ENCODE results near the gene TBC1D2B. TPM values are rescaled to one million over a fixed set of nuclear protein-coding genes. Genes with fewer than 3 reads are reported as not detected.
A peak's percentile ranks its signal among the peaks of the same experiment; 100 is the strongest.
"Not testable (repeated sequence)": the region's sequence is repeated elsewhere in the genome, so short reads cannot be mapped to it uniquely, and the experiment has no call there.

The TBC1D2B gene
- total and polyA plus RNA-seq, 11 donors: 5.1 to 45.2 (median 10.1) TPM

DNA sequence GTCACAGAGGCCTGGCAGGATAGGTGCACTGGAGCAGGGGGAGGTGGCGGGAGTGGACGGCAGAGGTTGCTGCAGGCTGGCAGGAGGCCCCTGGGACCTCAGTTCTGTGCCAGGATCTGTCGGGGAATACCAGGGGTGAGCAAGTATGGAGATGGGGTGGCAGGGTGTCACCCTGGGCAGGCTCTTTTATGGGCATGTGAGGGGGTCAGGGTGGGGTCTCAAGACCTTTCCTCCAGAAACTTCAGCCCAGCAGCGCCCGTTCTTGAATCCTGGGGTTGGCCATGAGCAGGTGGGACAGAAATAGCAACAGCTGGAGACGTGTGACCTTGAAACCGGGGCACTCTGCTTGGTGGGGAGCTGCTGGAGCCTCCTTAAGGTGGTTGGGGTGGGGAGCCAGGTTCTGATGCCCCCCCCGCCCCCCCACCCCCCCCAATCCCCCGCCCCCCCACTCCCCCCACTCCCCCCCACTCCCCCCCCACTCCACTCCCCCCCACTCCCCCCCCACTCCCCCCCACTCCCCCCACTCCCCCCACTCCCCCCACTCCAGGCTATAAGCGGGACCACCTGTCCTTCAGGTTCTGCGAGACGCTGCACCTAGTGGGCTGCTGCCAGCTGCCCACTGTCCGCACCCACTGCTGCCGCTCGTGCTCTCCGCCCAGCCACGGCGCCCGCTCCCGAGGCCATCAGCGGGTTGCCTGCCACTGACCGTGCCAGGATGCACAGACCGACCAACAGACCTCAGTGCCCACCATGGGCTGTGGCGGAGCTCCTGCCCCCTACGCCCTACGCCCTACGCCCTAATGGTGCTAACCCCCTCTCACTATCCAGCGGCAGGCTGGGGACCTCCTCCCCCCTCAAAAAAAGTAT, 84.9 kb downstream of the TBC1D2B start:
- H3K4me3 ChIP-seq: no peak overlapping the region
- DNase-seq (peak in 1 of 5 donors; percentile 61), ATAC-seq (peak in 2 of 4 donors; percentile 9 to 19)
- H3K27ac ChIP-seq: peak overlapping the region; percentile 16 to 95 (median 84)
- peaks cover 6 to 73% (median 54%) of the 10 kb centered on the region in 12 donors for H3K4me1 ChIP-seq
- intact Hi-C loops (cut with DNase I): loop anchor here in 1 of 10 donors (5.0 kb wide), 1 partner anchor 85 kb away; the partner anchor contains the start of gene TBC1D2B
- H3K9me3 ChIP-seq: no peaks in the 10 kb centered on the region
- no peak for TF ChIP-seq POLR2A (IDR thresholded peaks at IDR 0.05)
- TF ChIP-seq, protein P1, sequence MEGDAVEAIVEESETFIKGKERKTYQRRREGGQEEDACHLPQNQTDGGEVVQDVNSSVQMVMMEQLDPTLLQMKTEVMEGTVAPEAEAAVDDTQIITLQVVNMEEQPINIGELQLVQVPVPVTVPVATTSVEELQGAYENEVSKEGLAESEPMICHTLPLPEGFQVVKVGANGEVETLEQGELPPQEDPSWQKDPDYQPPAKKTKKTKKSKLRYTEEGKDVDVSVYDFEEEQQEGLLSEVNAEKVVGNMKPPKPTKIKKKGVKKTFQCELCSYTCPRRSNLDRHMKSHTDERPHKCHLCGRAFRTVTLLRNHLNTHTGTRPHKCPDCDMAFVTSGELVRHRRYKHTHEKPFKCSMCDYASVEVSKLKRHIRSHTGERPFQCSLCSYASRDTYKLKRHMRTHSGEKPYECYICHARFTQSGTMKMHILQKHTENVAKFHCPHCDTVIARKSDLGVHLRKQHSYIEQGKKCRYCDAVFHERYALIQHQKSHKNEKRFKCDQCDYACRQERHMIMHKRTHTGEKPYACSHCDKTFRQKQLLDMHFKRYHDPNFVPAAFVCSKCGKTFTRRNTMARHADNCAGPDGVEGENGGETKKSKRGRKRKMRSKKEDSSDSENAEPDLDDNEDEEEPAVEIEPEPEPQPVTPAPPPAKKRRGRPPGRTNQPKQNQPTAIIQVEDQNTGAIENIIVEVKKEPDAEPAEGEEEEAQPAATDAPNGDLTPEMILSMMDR (IDR thresholded peaks at IDR 0.05): no peak
- H3K27me3 ChIP-seq: no peaks in the 10 kb centered on the region
- WGBS, 4 donors: 59 to 68% (median 63%) methylated on average over 11 to 26 of the region's 28 CpGs
- peaks cover 0 to 13% (median 4%) of the 10 kb centered on the region in 9 donors for H3K36me3 ChIP-seq

GRCh38 chr15:77991658-77992201, 85.8 kb downstream of the TBC1D2B start:
- TF ChIP-seq, protein P1 (IDR thresholded peaks at IDR 0.05): peak in 1 of 12 donors; percentile 27
- Histone ChIP-seq H3K27ac (peak overlapping the region; percentile 16 to 95 (median 84)), H3K4me1 (peaks cover 6 to 73% (median 53%) of the 10 kb centered on the region in 12 donors)
- ATAC-seq: peak; percentile 73 to 85 (median 84)
- peak; percentile 87 to 94 (median 91) for DNase-seq
- 11 to 17% (median 12%) methylated on average over 4 to 9 of the region's 9 CpGs for WGBS, 4 donors
- H3K27me3 ChIP-seq, H3K36me3 ChIP-seq, H3K4me3 ChIP-seq, H3K9me3 ChIP-seq: not testable (repeated sequence)
- intact Hi-C loops (cut with DNase I): loop anchor here in 2 of 10 donors (2.0 to 5.0 kb wide), 2 partner anchors 17 to 86 kb away; partner anchors contain the start of gene TBC1D2B (in 1 of the 2)

DNA sequence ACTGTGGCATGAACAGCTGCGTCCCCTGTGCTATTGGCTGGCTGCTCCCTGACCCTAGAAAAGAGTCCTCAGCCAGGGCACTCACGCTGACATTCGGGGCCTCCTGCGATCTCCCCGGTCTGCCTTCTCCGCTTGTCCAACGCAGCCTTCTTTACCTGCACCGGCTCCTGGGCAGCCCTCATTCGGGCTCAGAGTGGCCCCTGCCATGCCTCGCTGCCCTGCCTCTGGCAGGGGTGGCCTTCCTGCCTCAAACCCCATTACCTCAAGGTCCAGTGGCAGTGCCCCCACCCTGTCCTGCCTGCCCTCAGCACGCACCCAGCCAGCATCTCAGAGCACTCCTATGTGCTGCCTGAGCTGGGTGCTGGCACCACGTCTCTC, 86.5 kb downstream of the TBC1D2B start:
- H3K27ac ChIP-seq: peak overlapping the region in 11 of 12 donors; percentile 27 to 95 (median 84)
- 83 to 93% (median 86%) methylated on average over 9 to 12 of the region's 12 CpGs for WGBS, 4 donors
- no peaks in the 10 kb centered on the region for H3K27me3 ChIP-seq
- TF ChIP-seq POLR2A (IDR thresholded peaks at IDR 0.05): no peak
- TF ChIP-seq, protein P1 (IDR thresholded peaks at IDR 0.05): no peak
- DNase-seq (no peak), ATAC-seq (no peak)
- H3K9me3 ChIP-seq: no peaks in the 10 kb centered on the region
- intact Hi-C loops (cut with DNase I): loop anchor here in 2 of 10 donors (2.0 to 5.0 kb wide), 2 partner anchors 16 to 86 kb away; partner anchors contain the start of gene TBC1D2B (in 1 of the 2)
- peaks cover 6 to 73% (median 52%) of the 10 kb centered on the region in 12 donors for H3K4me1 ChIP-seq
- H3K36me3 ChIP-seq: no peaks in the 10 kb centered on the region
- H3K4me3 ChIP-seq: no peak overlapping the region

Data from heart left ventricle (tissue), 16 donors.